Mesenchymal stem cell (in vitro differentiated cells and primary cell): ENCODE measurements around the gene FBXW12.

ENCODE experiments used
- DNase-seq: peaks from one replicate; pipeline ENCODE4 v3.0.0-alpha.2; 2013
- H2AFZ ChIP-seq: one replicate; pipeline ENCODE4 v1.6.1; 2013; ENCODE audit warnings: low read depth, mild to moderate bottlenecking, control low read depth, inconsistent platforms, low read length, moderate library complexity
- H2AK5ac ChIP-seq: 2 replicates; pipeline ENCODE4 v1.6.1; 2013; ENCODE audit warnings: low read length, moderate library complexity, mild to moderate bottlenecking, inconsistent platforms; ENCODE audit not compliant: severe bottlenecking
- H2BK120ac ChIP-seq: one replicate; pipeline ENCODE4 v1.6.1; 2013; ENCODE audit warnings: low read depth, mild to moderate bottlenecking, inconsistent platforms, low read length, moderate library complexity
- H2BK12ac ChIP-seq, 2 experiments: one replicate each; pipeline ENCODE4 v1.6.1; 2013; ENCODE audit warnings: inconsistent platforms in 2 of 2, low read length in 2 of 2, mild to moderate bottlenecking in 2 of 2, moderate library complexity in 2 of 2, control low read depth in 1 of 2
- H2BK15ac ChIP-seq: one replicate; pipeline ENCODE4 v1.6.1; 2013; ENCODE audit warnings: mild to moderate bottlenecking, low read depth, inconsistent platforms; ENCODE audit not compliant: poor library complexity, severe bottlenecking
- H2BK5ac ChIP-seq: 2 replicates; pipeline ENCODE4 v1.6.1; 2013; ENCODE audit warnings: low read depth, mild to moderate bottlenecking, low read length, control low read depth, inconsistent platforms; ENCODE audit not compliant: poor library complexity, severe bottlenecking
- H3K14ac ChIP-seq, 2 experiments: one replicate each; pipeline ENCODE4 v1.6.1; 2013; ENCODE audit warnings: inconsistent platforms in 2 of 2, low read length in 2 of 2, control low read depth in 1 of 2, mild to moderate bottlenecking in 1 of 2, moderate library complexity in 1 of 2
- H3K18ac ChIP-seq, 2 experiments: one replicate each; pipeline ENCODE4 v1.6.1; 2013; ENCODE audit warnings: inconsistent platforms in 2 of 2, low read length in 2 of 2, control low read depth in 1 of 2, low read depth in 1 of 2, mild to moderate bottlenecking in 1 of 2
- H3K23ac ChIP-seq, 2 experiments: one replicate each; pipeline ENCODE4 v1.6.1; 2013; ENCODE audit warnings: inconsistent platforms in 2 of 2, low read length in 2 of 2, mild to moderate bottlenecking in 2 of 2, moderate library complexity in 2 of 2, control low read depth in 1 of 2
- H3K27ac ChIP-seq: 2 replicates; pipeline ENCODE4 v1.5.1; 2013; ENCODE audit warnings: mild to moderate bottlenecking, moderate library complexity, low read length, control low read depth, inconsistent platforms; ENCODE audit not compliant: poor library complexity, severe bottlenecking
- H3K27me3 ChIP-seq, 2 experiments: 2 replicates each; pipeline versions ENCODE4 v1.6.1 to v1.7.0; 2013; ENCODE audit warnings: low read length in 2 of 2, mild to moderate bottlenecking in 2 of 2, moderate library complexity in 2 of 2, control low read depth in 1 of 2, inconsistent platforms in 1 of 2; ENCODE audit not compliant: control insufficient read depth in 1 of 2, insufficient read depth in 1 of 2
- H3K36me3 ChIP-seq, 2 experiments: 2 replicates each; pipeline versions ENCODE4 v1.6.1 to v1.7.0; 2013; ENCODE audit warnings: low read length in 2 of 2, control low read depth in 1 of 2, inconsistent platforms in 1 of 2, low read depth in 1 of 2, mild to moderate bottlenecking in 1 of 2; ENCODE audit not compliant: insufficient read depth in 2 of 2, control insufficient read depth in 1 of 2
- H3K4ac ChIP-seq, 2 experiments: one replicate each; pipeline ENCODE4 v1.6.1; 2013; ENCODE audit warnings: inconsistent platforms in 2 of 2, low read length in 2 of 2, mild to moderate bottlenecking in 2 of 2, moderate library complexity in 2 of 2, control low read depth in 1 of 2, low read depth in 1 of 2
- H3K4me1 ChIP-seq: 2 replicates; pipeline ENCODE4 v1.6.1; 2013; ENCODE audit warnings: low read depth, low read length, control low read depth; ENCODE audit not compliant: control insufficient read depth, insufficient read depth
- H3K4me2 ChIP-seq: 2 replicates; pipeline ENCODE4 v1.6.1; 2013; ENCODE audit warnings: low read length, mild to moderate bottlenecking, inconsistent platforms; ENCODE audit not compliant: poor library complexity, severe bottlenecking
- H3K4me3 ChIP-seq, 2 experiments: 2 replicates each; pipeline versions ENCODE4 v1.5.1 to v1.7.0; 2013; ENCODE audit warnings: low read length in 2 of 2, mild to moderate bottlenecking in 2 of 2, control low read depth in 1 of 2, low read depth in 1 of 2; ENCODE audit not compliant: insufficient read depth in 1 of 2
- H3K79me1 ChIP-seq: replicated peaks from 2 replicates; pipeline ENCODE4 v1.6.1; 2013; ENCODE audit warnings: mild to moderate bottlenecking, control low read depth, low read length, inconsistent platforms; ENCODE audit not compliant: poor library complexity, severe bottlenecking
- H3K9ac ChIP-seq: 2 replicates; pipeline ENCODE4 v1.7.0; 2013; ENCODE audit warnings: mild to moderate bottlenecking, low read length, moderate library complexity
- H3K9me3 ChIP-seq: 2 replicates; pipeline ENCODE4 v1.7.0; 2013; ENCODE audit warnings: mild to moderate bottlenecking, low read length; ENCODE audit not compliant: control insufficient read depth
- H4K8ac ChIP-seq: one replicate; pipeline ENCODE4 v1.6.1; 2013; ENCODE audit warnings: inconsistent platforms, mild to moderate bottlenecking, low read length, moderate library complexity
- H4K91ac ChIP-seq: one replicate; pipeline ENCODE4 v1.6.1; 2013; ENCODE audit warnings: mild to moderate bottlenecking, low read length, inconsistent platforms
- WGBS: methylation state at CpG from one replicate; pipeline ENCODE4 v1.1.7; 2013; ENCODE audit warnings: mixed read lengths; 5-methylcytosine and 5-hydroxymethylcytosine counted together

Gene FBXW12

DNA sequence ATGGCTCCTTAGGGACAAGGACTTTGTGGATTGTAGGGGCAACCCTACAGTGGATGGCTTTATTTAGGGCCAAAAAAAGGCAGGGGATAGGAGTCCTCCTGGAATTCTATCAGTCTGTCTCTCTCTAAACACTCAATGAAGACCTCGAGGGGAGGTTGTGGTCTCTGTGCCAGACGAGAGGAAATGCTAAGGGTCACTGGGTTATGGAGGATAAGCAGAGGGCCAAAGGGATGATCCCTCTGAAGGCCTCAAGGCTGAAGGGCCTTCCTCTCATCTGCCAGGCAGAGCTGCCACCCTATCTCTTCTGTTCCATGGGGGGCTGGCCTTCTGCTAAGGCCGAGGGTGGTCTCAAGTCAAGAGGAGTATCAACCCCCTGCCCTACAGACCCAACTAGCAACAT is 30.9 kb downstream of the FBXW12 start:
- Histone ChIP-seq H3K27ac (no peak overlapping the region), H2BK12ac (no peak overlapping the region), H3K4ac (no peak overlapping the region), H3K36me3 (peaks cover 41 to 53% of the 10 kb centered on the region in 2 experiments), H2AFZ (no peak overlapping the region), H2BK5ac (no peak overlapping the region), H3K9ac (no peak overlapping the region), H2BK120ac (no peak overlapping the region), H2BK15ac (no peak overlapping the region), H3K4me3 (no peak overlapping the region), H3K79me1 (no peaks in the 10 kb centered on the region), H2AK5ac (no peak overlapping the region), H3K4me2 (no peak overlapping the region), H3K27me3 (peaks cover 13 to 14% of the 10 kb centered on the region in 2 experiments), H3K4me1 (peaks cover 8% of the 10 kb centered on the region), H3K14ac (no peak overlapping the region), H3K18ac (no peak overlapping the region), H4K8ac (no peak overlapping the region), H3K9me3 (no peaks in the 10 kb centered on the region), H4K91ac (no peak overlapping the region), H3K23ac (no peak overlapping the region)
- no peak for DNase-seq
- WGBS, result 77% methylated on average over 3 of the region's 3 CpGs

DNA sequence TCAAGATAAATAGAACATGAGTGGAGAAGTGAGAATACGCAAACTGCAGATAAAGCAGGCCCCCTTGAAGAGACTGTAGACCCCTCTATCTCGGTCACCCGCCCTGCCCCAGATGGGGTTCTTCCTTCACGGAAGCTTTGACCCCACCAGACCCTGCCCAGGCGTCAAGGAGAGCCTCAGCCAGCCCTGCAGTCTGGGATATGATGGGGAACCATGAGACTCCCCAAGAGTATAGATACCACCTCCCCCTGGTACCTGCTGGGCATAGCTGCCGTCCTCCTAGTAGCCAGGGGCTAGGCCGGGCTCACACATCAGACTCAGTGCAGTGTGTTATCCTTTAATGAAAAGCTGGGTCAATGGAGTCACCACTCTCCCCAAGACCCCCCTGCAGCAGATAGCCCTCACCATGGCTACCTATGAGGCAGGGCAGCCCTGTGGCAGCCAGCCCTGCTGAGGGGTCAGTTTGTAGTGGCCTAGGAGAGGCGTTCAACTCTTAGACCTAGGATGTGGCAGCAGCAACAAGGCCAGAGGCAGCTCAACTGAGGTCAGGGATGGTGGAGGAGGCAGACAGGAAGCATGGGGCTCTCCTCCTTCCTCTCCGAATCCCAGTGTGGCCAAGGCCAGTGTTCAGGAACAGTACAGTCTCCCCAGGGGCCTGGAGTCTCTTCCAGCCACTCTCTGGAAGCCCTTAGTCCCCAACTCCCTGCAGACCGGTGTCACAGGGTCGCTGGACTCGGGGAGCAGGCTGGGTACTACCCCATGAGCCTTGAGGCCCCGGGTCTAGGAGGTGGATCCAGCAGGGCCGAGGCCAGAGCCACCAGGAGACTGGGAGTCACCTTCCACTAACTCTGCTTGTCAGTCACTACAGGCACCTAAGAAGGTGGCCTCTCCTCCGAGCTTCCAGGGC is 31.8 kb downstream of the FBXW12 start:
- Histone ChIP-seq H3K9me3 (no peaks in the 10 kb centered on the region), H3K23ac (no peak overlapping the region), H3K4me3 (no peak overlapping the region), H2BK12ac (no peak overlapping the region), H3K27ac (no peak overlapping the region), H3K9ac (no peak overlapping the region), H3K4me1 (peaks cover 8% of the 10 kb centered on the region), H3K18ac (no peak overlapping the region), H3K14ac (no peak overlapping the region), H3K4me2 (no peak overlapping the region), H2AFZ (no peak overlapping the region), H4K8ac (no peak overlapping the region), H2BK15ac (no peak overlapping the region), H3K36me3 (peaks cover 47 to 62% of the 10 kb centered on the region in 2 experiments), H2BK120ac (no peak overlapping the region), H2AK5ac (no peak overlapping the region), H2BK5ac (no peak overlapping the region), H4K91ac (no peak overlapping the region), H3K27me3 (peaks cover 4 to 6% of the 10 kb centered on the region in 2 experiments), H3K79me1 (no peaks in the 10 kb centered on the region), H3K4ac (no peak overlapping the region)
- DNase-seq, result no peak
- WGBS, result 93% methylated on average over 13 of the region's 15 CpGs

DNA sequence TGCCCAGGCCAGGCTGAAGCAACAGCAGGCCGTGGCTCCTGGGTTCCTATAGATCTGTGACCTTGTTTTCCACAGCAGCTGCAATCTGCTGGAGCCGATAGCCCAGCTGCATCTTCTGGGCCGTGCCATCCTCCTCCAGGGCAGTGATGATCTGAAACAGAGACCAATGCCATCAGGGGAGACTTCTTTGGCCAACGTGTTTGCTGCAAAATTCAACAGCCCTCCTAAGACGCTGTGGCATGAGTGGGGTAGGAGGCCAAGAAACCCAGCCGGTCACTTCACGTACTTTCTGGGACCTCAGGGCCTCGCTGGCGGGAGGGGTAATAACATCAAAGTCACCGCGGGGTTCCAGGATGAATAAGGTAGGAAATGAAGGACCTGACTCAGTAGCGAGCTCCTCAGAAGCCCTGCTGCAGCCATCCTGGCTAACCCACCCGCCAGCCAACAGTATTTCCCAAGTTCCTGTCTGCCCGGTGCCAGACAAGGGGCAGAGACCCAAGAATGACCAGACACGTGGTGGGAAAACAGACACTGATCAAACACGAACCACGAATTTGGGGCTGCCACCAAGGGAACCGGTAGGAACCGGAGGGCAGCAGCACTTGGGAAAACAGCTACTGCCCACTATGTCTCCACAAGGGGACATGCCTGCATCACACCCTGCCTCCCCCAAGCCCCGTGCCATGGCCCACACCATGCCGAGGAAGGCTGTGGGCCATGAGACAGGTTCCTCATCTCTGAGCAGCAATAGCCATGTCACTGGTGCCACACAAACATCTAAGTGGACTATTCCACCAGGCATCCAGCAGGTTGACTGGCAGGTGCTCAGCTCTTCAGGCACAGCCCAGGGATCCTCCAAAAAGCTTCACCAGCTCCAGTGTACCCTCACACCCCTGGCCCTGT is 32.7 kb downstream of the FBXW12 start:
- Histone ChIP-seq H3K14ac (no peak overlapping the region), H3K23ac (peak overlapping the region in 1 of 2 experiments; percentile 23), H3K4me1 (peaks cover 6% of the 10 kb centered on the region), H3K4me3 (no peak overlapping the region), H2AK5ac (no peak overlapping the region), H3K4ac (no peak overlapping the region), H3K27ac (no peak overlapping the region), H2BK12ac (no peak overlapping the region), H3K4me2 (no peak overlapping the region), H4K8ac (no peak overlapping the region), H3K79me1 (no peaks in the 10 kb centered on the region), H3K9me3 (no peaks in the 10 kb centered on the region), H3K18ac (no peak overlapping the region), H3K27me3 (no peaks in the 10 kb centered on the region), H2BK5ac (no peak overlapping the region), H3K9ac (no peak overlapping the region), H2AFZ (no peak overlapping the region), H2BK15ac (no peak overlapping the region), H4K91ac (no peak overlapping the region), H3K36me3 (peaks cover 55 to 71% of the 10 kb centered on the region in 2 experiments), H2BK120ac (no peak overlapping the region)
- no peak for DNase-seq
- WGBS, result 92% methylated on average over 21 of the region's 21 CpGs

DNA sequence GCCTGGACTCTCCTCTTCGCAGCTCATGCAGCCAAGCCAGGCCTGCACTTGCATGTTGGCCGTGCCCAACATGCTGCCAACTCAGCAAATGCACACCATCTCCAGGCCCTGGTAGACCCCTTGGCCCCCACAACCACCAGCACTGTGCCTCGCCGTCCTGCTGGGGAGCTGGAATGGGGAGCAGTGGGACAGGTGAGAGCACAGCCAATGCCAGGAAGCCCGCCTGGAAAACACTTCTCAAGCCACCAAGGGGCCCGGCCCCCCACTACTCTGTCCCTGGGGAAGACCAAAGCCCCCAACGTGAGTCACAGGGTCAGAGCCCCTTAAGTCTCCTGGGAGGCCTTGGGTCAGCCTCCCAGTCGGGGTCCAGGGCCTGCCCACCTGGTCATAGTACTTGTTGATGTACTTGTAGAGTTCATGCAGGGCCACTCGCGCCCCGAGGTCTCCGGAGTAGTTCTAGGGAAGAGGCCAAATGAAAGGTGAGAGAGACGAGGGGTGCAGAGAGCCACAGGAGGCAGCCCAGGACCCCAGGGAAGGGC is 33.4 kb downstream of the FBXW12 start:
- no peak overlapping the region for H4K8ac ChIP-seq
- H3K9me3 ChIP-seq, result no peaks in the 10 kb centered on the region
- WGBS, result 95% methylated on average over 11 of the region's 13 CpGs
- peaks cover 6% of the 10 kb centered on the region for H3K4me1 ChIP-seq
- no peak overlapping the region for H3K18ac ChIP-seq
- H3K27ac ChIP-seq, result no peak overlapping the region
- peak overlapping the region in 1 of 2 experiments; percentile 23 for H3K23ac ChIP-seq
- H2BK12ac ChIP-seq, result no peak overlapping the region
- no peak overlapping the region for H3K4me2 ChIP-seq
- peaks cover 60 to 78% of the 10 kb centered on the region in 2 experiments for H3K36me3 ChIP-seq
- no peaks in the 10 kb centered on the region for H3K79me1 ChIP-seq
- H2AK5ac ChIP-seq, result no peak overlapping the region
- no peak overlapping the region for H2AFZ ChIP-seq
- no peak for DNase-seq
- no peaks in the 10 kb centered on the region for H3K27me3 ChIP-seq
- no peak overlapping the region for H3K9ac ChIP-seq
- H3K4ac ChIP-seq, result no peak overlapping the region
- no peak overlapping the region for H2BK5ac ChIP-seq
- no peak overlapping the region for H3K14ac ChIP-seq
- H3K4me3 ChIP-seq, result no peak overlapping the region
- H4K91ac ChIP-seq, result no peak overlapping the region
- H2BK15ac ChIP-seq, result no peak overlapping the region
- no peak overlapping the region for H2BK120ac ChIP-seq
